HepG2 (cell line): Measurements from ENCODE around the gene FAM174B. TPM values are rescaled to one million over a fixed set of nuclear protein-coding genes. Genes with fewer than 3 reads are reported as not detected.

Experiments
- ATAC-seq: fragments of 200-7000 bp; cut with Tn5 transposase; 3 replicates; pipeline ENCODE4 v1.9.1; 2020; ENCODE audit warnings: mild to moderate bottlenecking, moderate library complexity
- BruUV-seq: library from RNA; stranded (reverse); fragments of 400-500 nt; replicated peaks from 2 replicates; lab custom pipeline; 2021; lab: Mats Ljungman, UMichigan
- CTCF ChIA-PET: fragments of 300-600 bp; formaldehyde crosslinking; extraction: SDS; loops from one replicate; lab custom pipeline; 2021; ENCODE audit warnings: low total read pairs, inconsistent platforms, low intra/inter-chr PET ratio; lab: Yijun Ruan, JAX
- POLR2A ChIA-PET: fragments of 350-600 bp; sonication (Branson Sonifier 250); formaldehyde crosslinking; loops from one replicate; lab custom pipeline; 2020; ENCODE audit warnings: antibody characterized with exemption, inconsistent platforms; lab: Yijun Ruan, JAX
- DNase-seq: peaks from one replicate; pipeline ENCODE4 v3.0.0-alpha.2; 2015; ENCODE audit warnings: low spot score
- FAIRE-seq: peaks from 3 replicates; lab custom pipeline; 2011; peaks lifted over from hg19 to GRCh38; lab: Jason Lieb, UNC
- H2AFZ ChIP-seq: one replicate; pipeline ENCODE4 v1.6.1; 2011; ENCODE audit warnings: low read length, inconsistent platforms
- H3K27ac ChIP-seq: fragments of 300-600 bp; 3 replicates; pipeline ENCODE4 v1.8.0; 2011; ENCODE audit warnings: mixed run types, mild to moderate bottlenecking, mixed read lengths, low read length, inconsistent platforms; ENCODE audit not compliant: insufficient read depth; ENCODE audit errors: extremely low read length
- H3K27me3 ChIP-seq, 2 experiments: fragments of 200-600 bp in 1 of 2; 2 replicates in 1 of 2; 3 replicates in 1 of 2; pipeline versions ENCODE4 v1.6.0 to v1.8.0; 2011; ENCODE audit warnings: low read length in 2 of 2, mild to moderate bottlenecking in 2 of 2, moderate library complexity in 2 of 2, inconsistent platforms in 1 of 2; ENCODE audit not compliant: insufficient read depth in 2 of 2, control insufficient read depth in 1 of 2
- H3K36me3 ChIP-seq, 2 experiments: fragments of 200-600 bp in 1 of 2; replicated peaks in 1 of 2; 2 replicates in 1 of 2; 3 replicates in 1 of 2; pipeline versions ENCODE4 v1.5.1 to v1.8.0; 2011; ENCODE audit warnings: low read length in 2 of 2, inconsistent platforms in 1 of 2; ENCODE audit not compliant: insufficient read depth in 2 of 2, control insufficient read depth in 1 of 2
- H3K4me1 ChIP-seq: 2 replicates; pipeline ENCODE4 v1.5.1; 2012; ENCODE audit warnings: low read length, inconsistent platforms; ENCODE audit not compliant: insufficient read depth
- H3K4me2 ChIP-seq: 2 replicates; pipeline ENCODE4 v1.6.0; 2011; ENCODE audit warnings: low read depth, low read length, inconsistent platforms
- H3K4me3 ChIP-seq, 3 experiments: fragments of 200-600 bp in 1 of 3; sonication (generic), shearing (Covaris generic) in 1 of 3; replicated peaks in 1 of 3; 2 replicates each; pipeline ENCODE4 v1.5.1; 2011 to 2016; ENCODE audit warnings: low read length in 3 of 3, inconsistent platforms in 2 of 3, low read depth in 2 of 3, mild to moderate bottlenecking in 2 of 3, control low read depth in 1 of 3, mixed read lengths in 1 of 3; ENCODE audit not compliant: insufficient read depth in 1 of 3
- H3K79me2 ChIP-seq: one replicate; pipeline ENCODE4 v1.6.1; 2011; ENCODE audit warnings: low read length, inconsistent platforms; ENCODE audit not compliant: insufficient read depth
- H3K9ac ChIP-seq: 2 replicates; pipeline ENCODE4 v1.6.0; 2011; ENCODE audit warnings: mild to moderate bottlenecking, low read depth, low read length, inconsistent platforms; ENCODE audit not compliant: insufficient read depth
- H3K9me3 ChIP-seq: 2 replicates; pipeline ENCODE4 v1.5.1; 2012; ENCODE audit warnings: mild to moderate bottlenecking, low read length
- H4K20me1 ChIP-seq: 2 replicates; pipeline ENCODE4 v1.6.0; 2011; ENCODE audit warnings: inconsistent platforms, mild to moderate bottlenecking, low read length, moderate library complexity; ENCODE audit not compliant: insufficient read depth
- AHR ChIP-seq: IDR thresholded peaks from 2 replicates; pipeline ENCODE4 v1.6.1; 2018; ENCODE audit warnings: missing genetic modification reagents, missing compliant biosample characterization
- ELF3 ChIP-seq: IDR thresholded peaks from 2 replicates; pipeline ENCODE4 v1.6.1; 2016; ENCODE audit warnings: missing genetic modification reagents, missing compliant biosample characterization
- FUBP1 ChIP-seq: sonication (generic); formaldehyde crosslinking; IDR thresholded peaks from 2 replicates; pipeline ENCODE4 v1.5.1; 2020; ENCODE audit warnings: missing genetic modification reagents, mild to moderate bottlenecking, borderline replicate concordance
- HMGXB4 ChIP-seq, 2 experiments: sonication (generic) in 1 of 2; formaldehyde crosslinking in 1 of 2; IDR thresholded peaks; 2 replicates each; pipeline versions ENCODE4 v1.4.0 to v1.6.1; 2018 to 2020; ENCODE audit warnings: missing genetic modification reagents in 2 of 2, borderline replicate concordance in 1 of 2, low read depth in 1 of 2, mild to moderate bottlenecking in 1 of 2, missing biosample characterization in 1 of 2
- NFAT5 ChIP-seq: sonication (generic); formaldehyde crosslinking; IDR thresholded peaks from 2 replicates; pipeline ENCODE4 v1.4.0; 2020; ENCODE audit warnings: missing genetic modification reagents
- PATZ1 ChIP-seq: sonication (generic); formaldehyde crosslinking; IDR thresholded peaks from 2 replicates; pipeline ENCODE4 v1.4.0; 2020; ENCODE audit warnings: missing genetic modification reagents
- PCBP1 ChIP-seq: fragments of 200-400 bp; formaldehyde crosslinking; IDR thresholded peaks from 2 replicates; pipeline ENCODE4 v1.6.1; 2017; ENCODE audit warnings: mild to moderate bottlenecking, low read depth, low read length, borderline replicate concordance
- PRMT3 ChIP-seq: sonication (generic); formaldehyde crosslinking; IDR thresholded peaks from 2 replicates; pipeline ENCODE4 v1.8.1; 2022; ENCODE audit warnings: low read depth, mild to moderate bottlenecking, moderate library complexity, missing genetic modification reagents, borderline replicate concordance
- RBAK ChIP-seq: sonication (generic); formaldehyde crosslinking; IDR thresholded peaks from 2 replicates; pipeline ENCODE4 v1.5.1; 2020; ENCODE audit warnings: mild to moderate bottlenecking, missing genetic modification reagents
- THAP11 ChIP-seq: IDR thresholded peaks from 2 replicates; pipeline ENCODE4 v1.6.1; 2016; ENCODE audit warnings: missing biosample characterization, missing genetic modification reagents
- ZNF232 ChIP-seq: sonication (generic); formaldehyde crosslinking; IDR thresholded peaks from 2 replicates; pipeline ENCODE4 v1.4.0; 2020; ENCODE audit warnings: missing genetic modification reagents, borderline replicate concordance
- ZNF652 ChIP-seq: IDR thresholded peaks from 2 replicates; pipeline ENCODE4 v1.6.1; 2016; ENCODE audit warnings: low read depth, borderline replicate concordance
- ZNF773 ChIP-seq: sonication (generic); formaldehyde crosslinking; IDR thresholded peaks from 2 replicates; pipeline ENCODE4 v1.4.0; 2020; ENCODE audit warnings: missing genetic modification reagents, borderline replicate concordance
- ZNF878 ChIP-seq: sonication (generic); formaldehyde crosslinking; IDR thresholded peaks from 2 replicates; pipeline ENCODE4 v1.8.1; 2023; ENCODE audit warnings: mild to moderate bottlenecking, missing genetic modification reagents, moderate library complexity
- WGBS: methylation state at CpG from one replicate; pipeline ENCODE4 v1.1.6; 2017; ENCODE audit warnings: low lambda C conversion rate; 5-methylcytosine and 5-hydroxymethylcytosine counted together
- in situ Hi-C: cut with HindIII; loops from 2 replicates; pipeline ENCODE4 v1.10.0; 2017; ENCODE audit warnings: low pct_unique_long_range_greater_than_20kb; ENCODE audit not compliant: extremely low pct_ligation_motif_present
- intact Hi-C: fragments of 100-400 bp; cut with micrococcal nuclease; formaldehyde crosslinking; loops from one replicate; pipeline ENCODE4 v1.10.0; 2022; ENCODE audit not compliant: unreplicated experiment
- polyA plus RNA-seq, 8 experiments: library from polyadenylated mRNA; depleted of rRNA in 3 of 8; stranded (reverse) in 7 of 8; unstranded in 1 of 8; fragments of >200 nt; fragmentation: Illumina TruSeq in 4 of 8; extraction: Trizol in 4 of 8; gene quantifications; 2 replicates each; pipeline versions ENCODE4 v1.2.1 to v1.2.3, GENCODE V29; 2011 to 2016; ENCODE audit warnings: low read depth in 4 of 8, missing spikeins in 1 of 8, mixed read lengths in 1 of 8; ENCODE audit not compliant: insufficient read depth in 1 of 8
- total RNA-seq, 5 experiments: library from RNA; depleted of rRNA; stranded (reverse); fragments of >200 nt; fragmentation: Illumina TruSeq; extraction: Trizol; gene quantifications; 2 replicates each; pipeline ENCODE4 v1.2.3, GENCODE V29; 2016; ENCODE audit warnings: low read depth in 1 of 5

Gene FAM174B
- total and polyA plus RNA-seq, 2 of the 13 experiments (the other 11 are each of a cell fraction or from before 2014, with no cell fraction given): 0.90 to 2.1 TPM

- Histone ChIP-seq H3K9me3 (no peaks in the 10 kb centered on the region), H3K9ac (no peak overlapping the region), H3K79me2 (no peaks in the 10 kb centered on the region), H2AFZ (no peak overlapping the region), H3K4me2 (no peak overlapping the region), H3K4me1 (peaks cover 20% of the 10 kb centered on the region), H3K36me3 (no peaks in the 10 kb centered on the region), H4K20me1 (no peaks in the 10 kb centered on the region; the same call in 1 of the 2 replicates), H3K27ac (no peak overlapping the region), H3K4me3 (no peak overlapping the region), H3K27me3 (peaks cover 0 to 58% of the 10 kb centered on the region in 2 experiments)
- 50% methylated on average over 3 of the region's 3 CpGs for WGBS
- no peak for FAIRE-seq
- CTCF ChIA-PET: no interaction called here
- POLR2A ChIA-PET: no interaction called here
- no peak for ATAC-seq
- intact Hi-C loops (loop anchor here (10.0 kb wide), 1 partner anchor 54 kb away; no protein-coding TSS in a partner anchor), in situ Hi-C loops (no loop called here)
- DNase-seq: no peak
- no TSS peak for BruUV-seq
- TF ChIP-seq RBAK (CRISPR knock-in tag) (no peak), ZNF773 (no peak), ZNF232 (CRISPR knock-in tag) (no peak), PCBP1 (no peak), AHR (CRISPR knock-in tag) (no peak), HMGXB4 (CRISPR knock-in tag; IDR thresholded peaks at IDR 0.05; ENCODE audit: borderline replicate concordance in 1 of 2, low read depth in 1 of 2) (no peak), ZNF878 (CRISPR knock-in tag) (no peak), ZNF652 (CRISPR knock-in tag) (no peak), THAP11 (no peak), ELF3 (CRISPR knock-in tag) (no peak), PATZ1 (CRISPR knock-in tag) (no peak), PRMT3 (CRISPR knock-in tag) (no peak), NFAT5 (CRISPR knock-in tag) (no peak), FUBP1 (CRISPR knock-in tag) (no peak)
Observed at GRCh38 chr15:92668620-92669019, 13.0 kb upstream of the FAM174B start.
